GM12892 (cell line): ENCODE measurements around the gene MAST3.
"Not testable (repeated sequence)": the region's sequence is repeated elsewhere in the genome, so short reads cannot be mapped to it uniquely, and the experiment has no call there.

Source experiments
- DNase-seq: peaks from one replicate; pipeline ENCODE4 v3.0.0; 2011; ENCODE audit not compliant: insufficient read length
- FAIRE-seq: peaks from 2 replicates; lab custom pipeline; 2011; peaks lifted over from hg19 to GRCh38; lab: Jason Lieb, UNC
- POLR2A ChIP-seq: IDR thresholded peaks from 2 replicates; pipeline ENCODE4 v1.6.1; 2011; ENCODE audit warnings: low read depth, low read length, control low read depth
- POLR2AphosphoS5 ChIP-seq: IDR thresholded peaks from 2 replicates; pipeline ENCODE4 v1.6.1; 2011; ENCODE audit warnings: low read depth, low read length, control low read depth
- TAF1 ChIP-seq: IDR thresholded peaks from 2 replicates; pipeline ENCODE4 v1.6.1; 2011; ENCODE audit warnings: low read depth, mild to moderate bottlenecking, control low read depth, low read length, borderline replicate concordance

Gene MAST3

GRCh38 chr19:18091217-18091608 lies 6.4 kb upstream of the MAST3 start:
- DNase-seq: peak; percentile 47
- peak; percentile 90 for FAIRE-seq
- TF ChIP-seq POLR2A (peak; percentile 73), TAF1 (0 out of 2 replicates have a peak, but pooled peaks have one; percentile 35), POLR2AphosphoS5 (peak; percentile 73)

DNA sequence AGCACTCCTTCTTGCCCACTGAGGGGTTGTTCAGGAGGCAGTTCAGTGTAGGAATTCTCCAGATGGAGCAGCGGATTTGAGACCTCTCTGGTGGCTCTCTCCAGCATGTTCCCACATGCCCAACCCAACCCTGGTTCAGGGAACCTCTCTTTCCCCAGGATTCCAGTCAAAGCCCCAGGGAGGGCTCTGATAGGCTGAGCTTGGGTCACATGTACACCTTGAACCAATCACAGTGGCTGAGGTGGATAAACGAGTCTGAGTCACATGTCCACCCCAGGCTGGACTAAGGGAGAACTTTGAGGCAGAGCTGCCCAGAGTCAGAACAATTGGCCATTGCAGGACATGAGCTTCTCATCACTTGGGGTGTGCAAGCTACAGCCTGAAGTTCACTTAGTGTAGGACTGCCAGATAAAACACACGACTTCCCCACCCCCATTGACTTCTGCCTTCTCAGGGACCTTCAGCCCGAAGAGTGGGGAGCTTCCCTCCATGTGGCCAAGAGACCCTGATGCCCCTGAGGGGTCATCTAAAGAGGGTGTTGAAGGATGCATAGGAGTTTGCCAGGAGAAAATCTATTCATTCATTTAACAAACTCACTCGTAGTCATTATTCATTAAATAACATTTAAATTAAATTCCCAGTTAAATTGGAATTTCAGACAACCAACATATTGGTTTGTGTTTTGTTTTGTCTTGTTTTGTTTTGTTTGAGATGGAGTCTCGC lies 4.0 kb upstream of the MAST3 start:
- DNase-seq: no peak
- FAIRE-seq: no peak
- TF ChIP-seq POLR2AphosphoS5 (no peak), TAF1 (no peak), POLR2A (no peak)

- TF ChIP-seq POLR2A: no peak
- no peak for FAIRE-seq
- no peak for DNase-seq
Measured at GRCh38 chr19:18096258-18096657, 1.3 kb upstream of the MAST3 start.

DNA sequence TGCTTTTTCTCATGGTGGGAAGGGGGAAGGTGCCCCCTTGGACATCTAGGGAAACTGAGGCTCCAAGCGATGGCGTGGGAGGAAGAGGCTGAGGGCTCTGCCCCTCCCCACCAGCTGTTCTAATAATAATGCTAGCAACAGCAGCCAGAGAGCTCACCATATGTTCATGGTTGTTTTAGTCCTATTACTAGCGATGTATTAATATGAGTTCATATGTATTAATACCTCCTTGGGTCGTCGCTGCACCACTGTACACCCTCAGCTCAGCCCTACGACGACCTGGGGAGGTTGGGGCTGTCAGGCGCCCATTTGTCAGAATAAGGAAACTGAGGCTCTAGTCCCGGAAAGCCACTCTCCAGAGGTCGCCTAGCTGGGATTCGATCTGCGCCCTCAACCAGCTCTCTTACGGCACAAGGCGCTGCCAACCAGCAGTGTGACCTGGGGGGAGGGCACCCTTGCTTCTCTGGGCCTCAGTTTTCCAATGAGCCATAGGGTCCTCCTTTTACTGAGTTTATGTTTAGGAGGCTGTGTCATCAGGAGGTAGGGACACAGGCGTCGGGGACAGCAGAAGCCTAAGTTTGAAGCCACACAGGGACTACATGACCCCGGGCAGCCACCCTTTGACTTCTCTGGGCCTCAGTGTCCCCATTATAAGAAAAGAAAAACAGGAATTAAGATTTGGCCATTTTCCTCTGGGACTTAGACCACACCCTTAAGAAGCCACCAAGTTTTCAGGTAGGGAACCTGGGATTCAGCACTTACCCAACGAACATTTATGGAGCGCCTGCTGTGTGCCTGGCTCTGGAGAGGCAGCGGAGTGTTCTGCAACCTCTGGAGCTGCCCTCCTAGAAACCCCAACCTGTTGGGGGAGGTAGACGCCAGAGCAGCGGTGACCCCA lies 664 bp downstream of the MAST3 start:
- TF ChIP-seq POLR2AphosphoS5 (no peak), POLR2A (no peak), TAF1 (no peak)
- DNase-seq (no peak), FAIRE-seq (no peak)

DNA sequence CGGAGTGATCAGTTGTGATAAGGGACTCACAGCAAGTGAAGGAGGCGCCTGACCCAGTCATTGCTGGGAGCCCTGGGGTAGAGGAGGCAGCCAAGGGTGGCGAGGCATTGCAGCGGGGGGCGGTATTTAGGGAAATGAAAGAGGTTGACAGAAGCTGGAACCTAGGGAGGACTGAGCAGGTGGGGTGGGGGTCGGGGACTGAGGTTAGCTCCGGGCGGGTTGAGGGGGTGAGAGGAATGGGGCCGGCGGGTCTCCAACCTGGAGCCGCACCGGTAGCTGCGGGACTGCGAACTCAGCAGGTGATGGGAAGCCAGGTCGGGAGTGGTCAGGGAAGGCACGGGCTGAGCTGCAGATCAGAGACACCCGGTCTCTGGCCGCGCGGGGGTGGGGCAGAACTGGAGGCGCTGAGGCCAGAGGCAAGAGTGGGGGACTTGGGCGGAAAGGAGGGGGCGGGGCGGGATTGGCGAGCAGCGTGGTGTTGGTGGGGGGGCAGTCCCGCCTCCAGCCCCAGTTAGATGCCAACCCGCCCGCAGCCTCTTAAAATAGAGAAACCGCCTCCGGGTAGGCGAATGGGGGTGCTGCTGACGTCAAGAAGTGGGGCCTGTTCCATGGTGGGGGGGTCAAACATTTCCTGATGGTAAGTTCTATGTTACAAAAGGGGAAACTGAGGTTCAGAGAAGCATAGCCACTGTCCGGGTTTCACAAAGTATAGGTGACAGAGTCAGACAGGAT lies 1.5 kb downstream of the MAST3 start:
- FAIRE-seq: peak; percentile 89
- TF ChIP-seq TAF1: peak; percentile 61
- TF ChIP-seq POLR2A: peak; percentile 80; the same call in 1 of the 2 replicates
- peak; percentile 62 for TF ChIP-seq POLR2AphosphoS5
- DNase-seq: peak; percentile 83

DNA sequence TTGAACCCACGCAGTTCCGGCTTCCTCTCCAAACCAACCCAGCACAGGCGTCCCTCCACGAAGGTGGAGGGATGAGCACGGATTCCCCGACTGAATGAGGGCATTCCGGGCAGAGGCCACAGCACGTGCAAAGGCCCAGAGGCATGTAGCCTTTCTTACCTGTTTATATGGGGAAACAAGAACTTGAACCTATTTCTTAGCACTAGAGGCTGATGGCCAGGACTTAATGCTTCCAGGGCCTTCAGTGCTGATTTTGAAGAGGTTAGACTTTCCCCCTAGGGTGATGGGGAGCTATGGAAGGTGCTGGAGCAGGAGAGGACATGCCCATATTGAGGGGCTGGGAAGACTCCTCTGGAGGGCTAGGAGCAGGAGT lies 2.0 kb downstream of the MAST3 start:
- FAIRE-seq: peak; percentile 5
- TF ChIP-seq POLR2A (no peak), TAF1 (no peak), POLR2AphosphoS5 (no peak)
- DNase-seq: no peak

DNA sequence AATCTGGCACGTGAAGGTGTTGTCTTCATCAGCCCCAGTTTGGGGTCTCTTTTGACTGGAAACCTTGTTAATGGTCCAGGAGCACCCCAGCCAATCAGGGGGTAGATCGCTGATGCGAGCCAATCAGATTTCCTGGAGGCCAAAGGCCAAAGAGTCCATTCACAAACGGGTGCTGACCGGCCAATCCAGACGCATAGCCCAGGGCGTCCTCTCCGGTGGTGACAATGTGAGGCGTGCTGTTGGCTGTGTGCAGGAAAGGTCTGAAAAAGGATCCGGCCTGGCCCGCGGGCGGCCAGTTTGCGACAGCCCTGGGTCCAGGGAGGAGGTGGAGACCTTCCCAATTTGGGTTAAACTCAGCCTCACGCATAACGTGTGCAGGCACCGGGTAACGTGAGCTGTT lies 3.1 kb downstream of the MAST3 start:
- TF ChIP-seq POLR2A: no peak
- TF ChIP-seq POLR2AphosphoS5: no peak
- TF ChIP-seq TAF1: no peak
- DNase-seq: no peak
- FAIRE-seq: no peak

DNA sequence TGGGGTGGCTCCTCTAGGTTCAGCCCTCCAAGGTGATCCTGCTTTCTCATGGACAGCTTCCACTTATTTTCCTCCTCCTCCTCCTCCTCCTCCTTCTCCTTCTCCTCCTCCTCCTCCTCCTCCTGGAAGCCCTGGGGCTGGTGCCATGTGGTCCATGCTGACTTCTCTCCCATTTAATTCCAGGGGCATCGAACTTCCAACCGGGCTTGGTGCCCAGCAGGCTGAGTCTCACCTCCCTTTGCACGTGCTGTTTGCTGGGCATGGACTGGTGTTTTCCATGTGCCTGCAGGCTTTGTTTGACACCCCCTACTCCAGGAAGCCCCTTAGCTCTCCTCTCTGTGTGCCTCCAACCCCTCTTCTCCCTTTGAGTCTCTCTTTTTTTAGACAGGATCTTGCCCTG lies 3.7 kb downstream of the MAST3 start:
- DNase-seq (no peak), FAIRE-seq (no peak)
- no peak for TF ChIP-seq POLR2A
- no peak for TF ChIP-seq TAF1
- TF ChIP-seq POLR2AphosphoS5: no peak

GRCh38 chr19:18102916-18103542 lies 5.5 kb downstream of the MAST3 start:
- FAIRE-seq: no peak
- DNase-seq: no peak
- TF ChIP-seq POLR2AphosphoS5: no peak
- TF ChIP-seq TAF1: no peak
- no peak for TF ChIP-seq POLR2A

- DNase-seq (no peak), FAIRE-seq (peak; percentile 77)
- TF ChIP-seq POLR2AphosphoS5: no peak
- TF ChIP-seq POLR2A: no peak
- no peak for TF ChIP-seq TAF1
Measured at GRCh38 chr19:18104793-18105131, 7.2 kb downstream of the MAST3 start.

DNA sequence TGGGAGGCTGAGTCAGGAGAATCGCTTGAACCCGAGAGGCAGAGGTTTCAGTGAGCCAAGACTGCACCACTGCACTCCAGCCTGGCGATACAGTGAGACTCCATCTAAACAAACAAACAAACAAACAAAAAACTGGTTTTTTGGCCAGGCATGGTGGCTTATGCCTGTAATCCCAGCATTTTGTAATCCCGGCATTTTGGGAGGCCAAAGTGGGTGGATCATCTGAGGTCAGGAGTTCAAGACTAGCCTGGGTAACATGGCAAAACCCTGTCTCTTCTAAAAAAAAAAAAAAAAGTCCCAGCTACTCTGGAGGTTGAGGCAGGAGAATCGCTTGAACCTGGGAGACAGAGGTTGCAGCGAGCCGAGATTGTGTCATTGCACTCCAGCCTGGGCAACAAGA lies 7.7 kb downstream of the MAST3 start:
- not testable (repeated sequence) for DNase-seq, FAIRE-seq
